DMS114 treated with DMSO at 0.1 percent for 48 hours (cell line): ENCODE measurements around the gene VTN.
A peak's percentile ranks its signal among the peaks of the same experiment; 100 is the strongest.

Experiments used
- DNase-seq: peaks from one replicate; lab custom pipeline; 2025; ENCODE audit not compliant: unreplicated experiment; lab: John Stamatoyannopoulos, UW

The VTN gene

DNA sequence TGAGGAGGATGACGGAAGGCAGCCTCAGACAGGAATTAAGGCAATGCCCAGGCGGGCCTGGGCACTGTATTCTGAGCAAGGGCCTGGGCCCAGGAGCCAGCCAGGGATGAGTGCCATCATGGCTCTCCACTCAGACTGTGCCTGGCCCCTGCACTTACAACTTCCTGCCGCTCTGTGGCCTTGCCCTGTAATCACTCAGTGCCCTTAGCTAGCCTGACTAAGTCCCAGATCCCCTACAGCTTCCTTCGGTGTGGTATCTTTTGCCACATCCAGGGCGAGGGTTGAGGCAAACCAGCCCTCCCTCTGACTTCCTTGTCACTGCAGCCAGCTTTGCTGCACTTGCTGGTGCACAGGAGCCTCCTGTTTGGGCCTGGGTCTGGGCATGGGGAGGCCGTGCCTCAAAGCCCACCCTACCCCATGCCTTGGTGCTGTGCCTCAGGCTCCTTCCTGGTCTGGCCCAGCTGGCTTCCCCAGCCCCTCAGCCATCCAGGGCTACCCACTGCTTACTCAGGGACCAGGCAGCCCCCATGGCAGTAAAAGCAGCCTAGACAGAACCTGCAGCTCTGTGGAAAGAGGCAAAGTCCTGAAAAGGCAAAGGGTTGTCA is 26.6 kb upstream of the VTN start:
- DNase-seq, result no peak

DNA sequence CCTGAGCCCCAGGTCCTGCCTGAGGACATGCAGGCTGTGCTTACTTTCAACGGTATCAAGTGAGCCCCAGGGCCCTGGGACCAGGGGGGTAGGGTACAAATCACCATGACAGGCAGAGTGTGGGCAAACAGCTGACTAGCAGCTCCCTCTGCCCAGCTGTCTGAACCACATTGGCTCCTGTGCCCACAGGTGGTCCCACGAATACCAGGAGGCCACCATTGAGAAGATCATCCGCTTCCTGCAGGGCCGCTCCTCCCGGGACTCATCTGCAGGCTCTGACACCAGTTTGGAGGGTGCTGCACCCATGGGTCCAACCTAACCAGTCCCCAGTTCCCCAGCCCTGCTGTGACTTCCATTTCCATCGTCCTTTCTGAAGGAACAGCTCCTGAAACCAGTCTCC is 25.9 kb upstream of the VTN start:
- DNase-seq, result no peak

DNA sequence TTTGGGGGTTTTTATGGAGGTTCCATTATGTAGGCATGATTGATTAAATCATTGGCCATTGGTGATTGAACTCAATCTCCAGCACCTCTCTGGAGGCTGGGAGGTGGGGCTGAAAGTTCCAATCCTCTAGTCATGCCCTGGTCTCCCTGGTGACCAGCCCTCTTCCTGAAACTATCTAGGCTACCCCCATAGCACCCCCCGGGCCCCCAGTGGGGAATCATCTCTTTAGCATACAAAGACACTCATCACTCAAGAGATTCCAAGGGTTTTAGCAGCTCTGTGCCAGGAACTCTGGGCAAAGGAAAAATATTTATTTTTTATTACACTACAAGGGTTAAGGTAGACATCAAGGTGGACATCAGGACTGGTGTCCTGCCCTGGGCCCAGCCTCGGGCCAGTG is 25.3 kb upstream of the VTN start:
- no peak for DNase-seq

DNA sequence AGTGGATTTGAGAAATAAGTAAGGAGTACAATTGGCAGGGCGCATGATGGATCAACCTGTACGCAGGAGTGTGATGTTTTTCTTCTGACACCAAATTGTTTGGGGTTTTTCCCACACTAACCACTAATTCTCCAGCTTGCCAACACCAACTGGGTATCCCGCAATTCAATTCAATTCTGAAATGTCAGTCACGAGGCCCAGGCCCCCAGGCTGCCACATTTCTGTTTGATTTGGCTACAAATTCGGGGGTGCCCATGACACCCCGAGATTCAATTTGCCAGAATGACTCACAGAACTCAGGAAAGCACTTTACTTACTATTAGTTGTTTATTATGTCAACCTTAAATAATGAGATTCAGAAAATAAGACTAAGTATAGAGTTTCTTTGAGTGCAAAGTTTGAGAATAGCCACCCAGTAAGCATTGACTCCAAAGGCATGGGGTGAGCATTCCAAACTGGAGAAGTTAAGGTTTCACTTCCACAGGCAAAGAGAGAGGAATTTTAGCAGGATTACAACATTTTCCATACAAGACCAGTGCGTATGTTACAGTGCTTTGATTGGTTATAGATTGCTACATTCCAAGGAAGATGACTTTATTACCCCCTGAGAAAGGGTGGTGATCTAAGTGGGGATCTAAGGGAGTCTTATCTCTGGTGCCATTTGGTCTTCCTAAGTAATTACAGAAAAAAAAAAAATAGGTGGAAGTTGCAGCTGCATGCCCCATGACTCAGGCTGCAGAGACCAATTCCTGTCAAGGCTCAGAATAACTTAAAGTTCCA is 24.4 kb upstream of the VTN start:
- no peak for DNase-seq

DNA sequence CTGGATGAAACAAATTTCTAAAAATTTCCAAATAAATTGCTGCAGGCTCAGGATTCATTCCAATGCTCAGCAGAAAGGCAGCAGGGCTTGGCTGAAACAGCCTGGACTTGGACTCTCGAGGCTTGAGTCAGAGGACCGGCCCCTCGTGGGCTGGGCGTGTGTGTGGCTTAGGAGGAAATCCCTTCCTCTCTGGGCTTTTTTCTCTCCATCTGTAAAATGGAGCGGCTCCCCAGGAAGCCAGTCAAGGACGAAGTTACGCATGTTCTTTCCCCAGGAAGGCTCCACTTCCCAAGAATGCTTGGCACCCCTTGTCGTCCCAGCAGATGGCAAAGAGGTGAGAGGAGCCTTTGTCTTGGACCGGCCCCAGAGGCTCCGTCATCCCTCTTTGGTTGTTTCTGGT is 22.4 kb upstream of the VTN start:
- DNase-seq, result no peak

DNA sequence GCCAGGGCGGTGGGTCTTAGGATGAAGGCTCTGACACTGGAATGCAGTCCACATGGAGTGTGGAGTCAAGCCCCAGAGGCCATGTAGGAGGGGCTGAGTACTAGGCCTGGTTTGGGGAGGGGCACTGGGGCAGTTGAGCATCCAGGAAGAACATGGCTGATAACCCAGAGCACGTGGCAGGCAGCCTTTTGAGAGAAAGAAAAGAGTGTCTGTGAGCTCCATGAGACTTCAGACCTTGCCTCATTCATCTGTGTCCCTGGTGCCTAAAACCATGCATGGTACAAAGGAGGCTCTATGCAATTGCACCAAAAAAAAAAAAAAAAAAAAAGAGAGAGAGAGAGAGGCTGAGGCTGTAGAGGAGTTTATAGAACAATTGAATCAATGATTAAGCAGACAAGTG is 21.3 kb upstream of the VTN start:
- no peak for DNase-seq

DNA sequence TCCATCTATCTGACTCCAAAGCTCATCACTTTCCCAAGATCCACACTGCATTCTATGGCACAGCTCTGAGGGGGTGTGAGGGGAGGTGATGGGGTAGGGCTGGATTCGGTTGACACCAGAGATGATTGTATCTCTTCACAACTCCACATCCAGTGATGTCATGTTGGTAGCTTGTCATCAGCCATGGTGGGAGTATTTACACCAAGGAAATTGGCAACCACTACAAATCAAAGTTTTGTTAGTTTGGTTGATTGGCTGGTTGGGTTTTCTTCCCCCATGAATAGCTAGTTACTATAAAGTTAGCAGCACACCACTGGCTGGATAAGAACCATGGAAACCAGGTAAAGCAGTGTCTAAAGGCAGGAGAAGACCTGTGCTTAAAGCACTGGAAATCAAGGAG is 20.9 kb upstream of the VTN start:
- DNase-seq, result no peak

DNA sequence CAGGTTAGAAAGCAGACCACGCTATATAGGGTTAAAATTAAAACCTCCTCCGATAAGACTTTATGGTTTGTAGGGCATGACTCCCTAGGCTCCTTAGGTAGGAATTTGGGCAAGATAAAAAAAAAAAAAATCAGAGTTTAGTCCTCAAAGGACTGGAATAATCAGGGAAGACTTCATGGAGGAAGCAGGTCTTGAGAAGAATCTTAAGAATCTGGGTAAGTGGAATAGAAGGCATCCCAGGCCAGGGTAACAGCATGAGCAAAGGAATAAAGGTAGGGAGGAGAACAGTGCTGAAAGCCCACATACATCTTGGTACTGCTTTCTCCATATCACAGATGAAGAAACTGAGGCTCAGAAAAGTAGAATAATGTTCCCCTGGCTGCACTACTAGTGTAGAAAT is 20.5 kb upstream of the VTN start:
- DNase-seq, result no peak

DNA sequence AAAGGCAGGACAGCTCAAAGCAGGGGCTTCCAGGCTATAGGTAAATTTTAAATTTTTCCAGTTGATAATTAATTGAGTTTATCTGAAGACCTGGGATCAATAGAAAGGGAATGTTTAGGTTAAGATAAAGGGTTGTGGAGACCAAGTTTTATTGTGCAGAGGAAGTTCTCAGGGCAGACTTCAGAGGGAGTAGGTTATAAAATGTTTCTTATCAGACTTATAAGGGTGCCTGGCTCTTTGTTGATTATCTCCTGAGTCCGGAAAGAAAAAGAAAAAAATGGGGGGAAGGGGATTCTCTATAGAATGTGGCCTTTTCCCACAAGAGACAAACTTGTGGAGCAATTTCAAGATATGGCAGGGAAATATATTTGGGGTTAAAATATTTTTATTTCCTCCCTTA is 20.0 kb upstream of the VTN start:
- no peak for DNase-seq

DNA sequence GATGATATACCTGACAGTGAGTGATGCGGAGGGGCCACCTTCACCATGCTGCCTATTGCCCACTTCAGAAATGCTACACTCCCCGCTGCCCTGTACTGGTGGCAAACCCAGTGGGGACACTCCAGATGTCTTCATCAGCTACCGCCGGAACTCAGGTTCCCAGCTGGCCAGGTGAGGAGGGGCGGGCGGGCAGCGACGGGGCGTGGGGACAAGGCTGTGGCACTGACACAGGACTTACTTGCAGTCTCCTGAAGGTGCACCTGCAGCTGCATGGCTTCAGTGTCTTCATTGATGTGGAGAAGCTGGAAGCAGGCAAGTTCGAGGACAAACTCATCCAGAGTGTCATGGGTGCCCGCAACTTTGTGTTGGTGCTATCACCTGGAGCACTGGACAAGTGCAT is 18.0 kb upstream of the VTN start:
- no peak for DNase-seq

DNA sequence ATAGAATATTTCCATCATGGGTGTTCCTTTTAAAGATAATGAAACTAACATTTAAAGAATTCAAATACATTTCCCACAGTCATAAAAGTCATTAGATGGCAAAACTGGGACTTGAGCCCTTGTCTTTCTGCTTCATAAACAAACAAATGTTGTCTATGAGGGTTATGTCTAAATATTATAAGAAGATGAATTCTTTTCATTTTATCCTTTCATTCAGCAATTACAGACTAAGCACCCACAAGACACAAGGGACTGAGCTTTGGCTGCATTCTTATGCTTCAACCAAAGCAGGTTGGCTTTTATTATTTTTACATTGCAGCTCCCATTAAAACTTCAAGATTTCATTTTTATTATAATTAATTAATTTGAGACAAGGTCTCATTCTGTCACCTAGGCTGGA is 16.3 kb upstream of the VTN start:
- no peak for DNase-seq

DNA sequence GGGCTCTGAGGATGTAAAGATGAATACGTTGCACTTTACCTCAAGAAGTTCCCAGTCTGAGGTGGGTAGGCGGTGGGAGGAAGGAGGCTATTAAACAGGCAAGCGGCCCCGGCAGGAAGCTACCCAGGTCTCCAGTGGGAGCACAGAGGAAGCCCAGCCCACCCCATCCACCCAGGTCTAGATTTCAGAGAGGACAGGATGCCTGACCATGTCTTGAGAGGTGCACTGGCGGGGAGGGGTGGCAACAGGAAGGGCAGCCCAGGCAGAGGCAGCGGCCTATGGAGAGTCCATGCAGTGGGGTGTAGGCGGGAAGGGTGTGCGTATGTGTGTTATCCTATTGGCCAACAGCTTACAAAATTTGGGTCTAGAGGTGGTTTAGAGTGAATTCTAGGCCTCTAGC is 15.3 kb upstream of the VTN start:
- no peak for DNase-seq

DNA sequence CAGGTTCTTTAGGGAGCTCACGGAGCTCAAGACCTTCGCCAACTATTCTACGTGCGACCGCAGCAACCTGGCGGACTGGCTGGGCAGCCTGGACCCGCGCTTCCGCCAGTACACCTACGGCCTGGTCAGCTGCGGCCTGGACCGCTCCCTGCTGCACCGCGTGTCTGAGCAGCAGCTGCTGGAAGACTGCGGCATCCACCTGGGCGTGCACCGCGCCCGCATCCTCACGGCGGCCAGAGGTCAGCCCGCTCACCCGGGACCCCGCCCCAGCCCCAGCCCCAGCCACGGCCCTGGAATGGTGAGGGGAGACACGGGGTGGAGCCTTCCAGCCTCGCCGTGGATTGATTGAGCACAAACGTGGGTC is 14.9 kb upstream of the VTN start:
- no peak for DNase-seq

DNA sequence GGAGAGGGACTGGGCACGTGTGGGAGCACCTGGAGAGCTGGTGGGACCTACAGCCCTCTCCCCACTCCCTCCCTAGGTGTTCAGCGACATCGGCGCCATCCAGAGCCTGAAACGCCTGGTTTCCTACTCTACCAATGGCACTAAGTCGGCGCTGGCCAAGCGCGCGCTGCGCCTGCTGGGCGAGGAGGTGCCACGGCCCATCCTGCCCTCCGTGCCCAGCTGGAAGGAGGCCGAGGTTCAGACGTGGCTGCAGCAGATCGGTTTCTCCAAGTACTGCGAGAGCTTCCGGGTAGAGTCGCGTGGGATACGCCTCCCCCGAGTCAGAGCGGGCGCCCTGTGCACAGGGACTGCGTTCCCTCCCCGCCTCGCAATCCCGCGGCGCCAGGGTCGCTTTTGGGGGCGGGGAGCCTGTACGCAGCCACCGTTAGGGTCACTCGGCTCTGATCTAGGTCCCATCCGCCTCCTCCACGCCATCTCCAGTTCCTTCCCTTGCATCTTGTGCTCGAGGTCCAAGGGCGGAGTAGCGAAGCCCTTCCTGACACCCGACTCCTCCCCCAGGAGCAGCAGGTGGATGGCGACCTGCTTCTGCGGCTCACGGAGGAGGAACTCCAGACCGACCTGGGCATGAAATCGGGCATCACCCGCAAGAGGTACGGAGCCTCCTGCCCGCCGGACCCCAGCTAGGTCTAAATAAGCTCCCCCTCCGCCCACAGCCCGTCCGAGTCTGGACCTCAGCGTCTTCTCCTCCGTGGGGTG is 14.4 kb upstream of the VTN start:
- DNase-seq, result no peak

DNA sequence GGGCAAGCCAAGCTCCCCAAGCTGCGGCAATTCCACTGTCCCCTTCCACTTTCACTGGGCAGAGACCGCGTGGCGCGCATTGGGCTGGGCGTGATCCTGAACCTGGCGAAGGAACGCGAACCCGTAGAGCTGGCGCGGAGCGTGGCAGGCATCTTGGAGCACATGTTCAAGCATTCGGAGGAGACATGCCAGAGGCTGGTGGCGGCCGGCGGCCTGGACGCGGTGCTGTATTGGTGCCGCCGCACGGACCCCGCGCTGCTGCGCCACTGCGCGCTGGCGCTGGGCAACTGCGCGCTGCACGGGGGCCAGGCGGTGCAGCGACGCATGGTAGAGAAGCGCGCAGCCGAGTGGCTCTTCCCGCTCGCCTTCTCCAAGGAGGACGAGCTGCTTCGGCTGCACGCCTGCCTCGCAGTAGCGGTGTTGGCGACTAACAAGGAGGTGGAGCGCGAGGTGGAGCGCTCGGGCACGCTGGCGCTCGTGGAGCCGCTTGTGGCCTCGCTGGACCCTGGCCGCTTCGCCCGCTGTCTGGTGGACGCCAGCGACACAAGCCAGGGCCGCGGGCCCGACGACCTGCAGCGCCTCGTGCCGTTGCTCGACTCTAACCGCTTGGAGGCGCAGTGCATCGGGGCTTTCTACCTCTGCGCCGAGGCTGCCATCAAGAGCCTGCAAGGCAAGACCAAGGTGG is 11.2 kb upstream of the VTN start:
- no peak for DNase-seq

DNA sequence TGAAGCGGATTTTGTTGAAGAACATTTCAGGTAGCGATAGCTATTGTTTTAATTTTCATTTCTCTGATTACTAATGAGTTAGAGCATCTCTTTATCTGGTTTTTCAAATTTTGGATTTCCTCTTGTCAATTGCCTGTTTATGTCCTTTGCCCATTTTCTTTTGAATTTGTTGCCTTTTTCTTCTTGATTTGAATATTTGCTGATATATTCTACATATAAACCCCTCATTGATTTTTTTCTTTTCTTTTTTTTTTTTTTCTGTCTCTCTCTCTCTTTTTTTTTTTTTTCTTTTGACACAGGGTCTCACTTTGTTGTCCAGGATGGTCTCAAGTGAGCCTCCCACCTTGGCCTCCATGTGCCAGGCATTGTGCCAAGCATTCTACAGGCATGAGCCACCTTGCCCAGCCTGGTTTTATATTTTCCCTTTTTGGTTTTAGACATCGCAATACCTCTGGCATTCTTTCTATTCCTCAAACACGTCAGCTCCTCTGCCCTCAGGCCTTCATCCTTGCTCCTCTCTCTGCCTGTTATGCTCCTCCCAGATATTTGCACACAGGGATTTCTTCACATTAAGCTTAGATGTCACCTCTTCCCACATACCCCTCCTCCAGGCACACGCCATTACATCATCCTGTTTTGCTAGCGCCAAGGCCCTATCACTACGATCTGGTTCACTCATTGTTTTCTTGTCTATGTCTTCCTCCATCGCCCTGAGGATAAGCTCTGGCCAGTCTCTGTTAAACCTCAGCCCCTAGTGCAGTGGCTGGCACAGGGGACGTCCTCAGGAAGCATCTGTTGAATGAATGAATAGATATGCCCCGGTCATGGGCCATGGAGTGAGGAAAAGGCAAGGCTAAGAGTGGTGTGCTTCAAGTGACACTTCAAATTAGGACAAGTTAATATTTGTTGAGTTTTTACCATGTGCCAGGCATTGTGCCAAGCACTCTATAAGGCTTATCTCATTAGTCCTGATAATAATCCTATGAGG is 10.0 kb upstream of the VTN start:
- DNase-seq, result no peak

DNA sequence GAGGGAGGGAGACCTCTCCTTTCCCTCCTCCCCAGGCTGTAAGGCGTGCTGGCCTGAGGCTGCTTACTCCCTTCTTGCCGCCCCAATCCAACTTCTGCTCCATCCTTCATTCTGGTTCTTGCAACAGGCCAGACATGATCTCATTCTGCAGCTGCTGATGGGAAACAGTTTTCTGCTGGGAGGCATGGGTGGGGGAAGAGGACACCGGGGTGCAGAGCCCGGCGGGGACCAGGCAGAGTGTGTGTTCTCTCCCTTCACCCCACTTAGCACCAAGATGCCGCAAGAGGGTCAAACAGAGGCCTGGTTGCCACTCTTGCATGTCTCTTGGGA is 2.8 kb upstream of the VTN start:
- DNase-seq, result no peak

DNA sequence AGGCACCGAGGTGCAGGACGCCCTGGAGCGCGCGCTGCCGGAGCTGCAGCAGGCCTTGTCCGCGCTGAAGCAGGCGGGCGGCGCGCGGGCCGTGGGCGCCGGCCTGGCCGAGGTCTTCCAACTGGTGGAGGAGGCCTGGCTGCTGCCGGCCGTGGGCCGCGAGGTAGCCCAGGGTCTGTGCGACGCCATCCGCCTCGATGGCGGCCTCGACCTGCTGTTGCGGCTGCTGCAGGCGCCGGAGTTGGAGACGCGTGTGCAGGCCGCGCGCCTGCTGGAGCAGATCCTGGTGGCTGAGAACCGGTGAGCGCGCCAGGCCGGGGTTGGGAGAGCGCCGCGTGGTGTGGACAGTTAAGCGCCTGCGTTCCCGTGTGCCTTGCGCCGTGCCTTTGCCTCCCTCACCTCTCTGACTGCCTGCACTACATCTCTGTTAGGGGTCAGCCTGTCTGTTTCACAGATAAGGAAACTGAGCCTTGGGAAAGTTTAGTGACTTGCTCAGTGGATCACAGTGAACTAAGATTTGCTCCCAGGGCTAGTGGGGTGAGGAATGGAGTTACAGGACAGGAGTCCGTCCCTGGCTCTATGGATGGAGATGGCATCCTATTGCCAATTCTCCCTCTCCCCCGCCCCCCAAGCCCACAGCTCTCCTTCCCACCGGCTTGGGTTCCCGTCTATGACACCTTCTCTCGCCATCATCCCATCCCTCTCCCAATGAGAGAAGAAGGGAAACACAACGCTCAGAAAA is 2.3 kb upstream of the VTN start:
- DNase-seq, result no peak

DNA sequence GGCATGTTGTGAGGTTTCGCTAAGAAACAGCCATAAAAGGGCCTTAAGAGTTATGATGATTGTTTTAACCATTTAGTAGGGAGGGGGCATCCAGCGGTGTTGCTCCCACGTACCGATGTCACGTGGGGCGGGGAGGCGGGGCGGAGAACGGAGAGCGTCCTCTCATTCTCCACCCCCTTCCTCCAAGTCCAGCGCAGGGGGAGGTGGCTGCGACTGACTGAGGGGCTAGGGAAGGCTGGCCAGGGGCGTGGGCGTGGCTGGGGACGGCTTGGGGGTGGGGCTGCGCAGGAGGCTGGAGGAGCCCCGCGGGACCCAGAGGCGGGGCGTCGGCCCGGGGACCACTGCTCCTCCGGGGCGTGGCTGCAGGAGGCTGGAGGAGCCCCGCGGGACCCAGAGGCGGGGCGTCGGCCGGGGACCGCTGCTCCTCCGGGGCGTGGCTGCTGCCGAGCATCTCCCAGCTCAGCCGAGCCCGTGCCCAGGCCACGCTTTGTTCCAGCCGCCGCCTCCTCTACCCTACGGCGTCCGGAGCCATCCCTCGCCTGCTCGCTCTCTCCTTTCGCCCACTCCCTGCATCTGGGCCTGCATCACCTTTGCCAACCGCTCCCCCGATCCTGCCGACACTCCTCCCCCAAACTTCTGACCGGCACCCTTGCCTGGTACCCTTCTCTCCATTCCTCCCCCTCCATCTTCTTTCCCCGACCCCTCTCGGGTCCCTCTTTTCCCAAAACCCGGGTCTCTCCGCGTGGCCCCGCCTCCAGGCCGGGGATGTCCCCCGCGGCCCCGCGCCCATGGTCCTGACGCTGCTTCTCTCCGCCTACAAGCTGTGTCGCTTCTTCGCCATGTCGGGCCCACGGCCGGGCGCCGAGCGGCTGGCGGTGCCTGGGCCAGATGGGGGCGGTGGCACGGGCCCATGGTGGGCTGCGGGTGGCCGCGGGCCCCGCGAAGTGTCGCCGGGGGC is 1.4 kb upstream of the VTN start, which contains the start of gene SARM1:
SARM1 (plus strand) TSS at position 450 of the 958 bp plus-strand sequence; CDS start at position 789, 339 bp downstream.
- peak; percentile 89 for DNase-seq
